ENCODE data around the gene TMOD1.

TMOD1 gene

DNA sequence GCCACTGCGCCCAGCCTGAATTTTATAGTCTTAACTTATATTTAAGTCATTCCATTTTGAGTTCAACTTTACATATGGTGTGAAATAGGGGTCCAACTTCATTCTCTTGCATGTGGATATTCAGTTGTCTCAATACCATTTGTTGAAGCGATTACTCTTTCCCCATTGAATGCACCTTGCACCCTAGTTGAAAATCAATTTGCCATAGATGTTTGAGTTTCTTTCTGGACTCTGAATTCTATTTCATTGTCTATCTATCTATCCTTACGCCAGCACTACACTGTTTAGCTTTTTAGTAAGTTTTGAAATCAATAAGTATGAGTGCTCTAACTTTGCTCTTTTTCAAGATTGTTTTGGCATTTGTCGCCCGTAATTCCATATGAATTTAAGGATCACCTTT, 49.8 kb downstream of the TMOD1 start:
- no peak for DNase-seq

- DNase-seq, result no peak
These were observed 51.7 kb downstream of the TMOD1 start for GRCh38 chr9:97553141-97553540.

DNA sequence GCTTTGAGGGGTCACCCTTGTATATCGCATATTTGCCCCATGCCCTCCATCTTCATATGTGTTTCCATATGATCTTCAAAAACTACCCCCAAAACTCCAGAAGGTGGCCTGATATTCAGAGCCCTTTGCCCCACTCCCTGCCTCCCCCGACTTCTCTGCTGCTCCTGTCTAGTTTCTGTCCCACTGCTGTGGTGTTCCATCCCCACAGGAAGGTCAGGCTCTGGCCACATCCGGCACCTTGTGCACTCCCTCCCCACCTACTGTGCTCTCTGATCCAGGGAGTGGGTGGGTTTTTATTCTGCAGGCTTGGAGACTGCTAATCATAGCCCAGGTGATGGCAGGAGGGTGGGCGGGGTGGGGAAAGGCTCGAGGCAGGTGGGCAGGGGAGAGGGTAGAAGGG, 52.4 kb downstream of the TMOD1 start:
- no peak for DNase-seq

- DNase-seq, result no peak
These were observed 53.2 kb downstream of the TMOD1 start for GRCh38 chr9:97554566-97555075.

GRCh38 chr9:97555164-97555563, 53.7 kb downstream of the TMOD1 start:
- no peak for DNase-seq

DNA sequence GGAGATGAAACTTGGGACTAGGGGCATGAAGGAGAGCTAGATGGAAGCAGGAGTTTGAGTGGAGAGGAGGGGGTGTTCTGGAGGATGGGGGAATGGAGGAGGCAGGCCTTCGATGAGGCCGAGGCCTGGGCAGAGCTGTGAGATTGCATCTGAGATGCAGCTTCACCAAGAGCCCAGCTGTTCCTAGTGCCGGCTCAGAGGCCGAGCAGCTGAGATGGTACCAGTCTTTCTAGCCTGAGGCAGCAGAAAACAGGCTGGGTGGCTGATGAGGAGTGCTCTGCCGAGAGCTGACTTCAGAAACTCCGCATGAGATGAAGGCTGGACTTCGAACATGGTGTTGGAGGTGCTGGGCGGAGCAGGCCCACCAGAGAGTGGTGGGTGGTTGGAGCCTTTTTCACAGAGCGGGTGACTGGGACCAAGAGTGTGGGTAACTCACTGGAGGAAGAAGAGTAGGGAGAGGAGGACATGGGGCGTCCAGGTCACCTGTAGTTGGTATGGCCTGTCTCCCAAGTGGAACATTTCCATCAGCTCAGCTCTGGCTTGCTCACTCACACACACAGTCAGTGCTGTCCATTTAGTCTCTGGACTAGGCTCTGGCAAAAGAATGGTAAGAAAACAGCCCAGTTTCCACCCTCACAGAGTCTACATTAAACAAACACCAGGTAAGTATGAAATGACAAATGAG, 54.7 kb downstream of the TMOD1 start:
- DNase-seq, result no peak

GRCh38 chr9:97556721-97557605, 55.5 kb downstream of the TMOD1 start:
- no peak for DNase-seq

- DNase-seq, result no peak
These were observed 56.2 kb downstream of the TMOD1 start for GRCh38 chr9:97557606-97558095.

DNA sequence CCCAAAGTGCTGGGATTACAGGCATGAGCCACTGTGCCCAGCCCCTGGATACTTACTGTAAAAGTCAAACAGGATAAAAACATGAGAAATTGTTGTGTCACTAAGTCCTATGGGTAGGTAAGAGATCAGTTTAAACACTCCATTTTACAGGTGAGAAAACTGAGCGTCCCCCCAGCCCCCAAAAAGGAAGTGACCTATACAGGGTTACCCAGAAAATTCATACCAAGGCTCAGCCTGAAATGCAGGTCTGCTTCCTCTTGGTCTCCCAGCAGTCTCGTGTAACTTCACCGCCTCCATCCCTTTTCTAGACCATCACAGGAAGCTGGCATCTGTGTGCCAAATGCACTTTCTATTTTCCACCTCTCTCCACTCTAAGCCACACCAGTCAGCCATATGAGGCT, 57.2 kb downstream of the TMOD1 start:
- no peak for DNase-seq

GRCh38 chr9:97559111-97559514, 57.6 kb downstream of the TMOD1 start:
- DNase-seq, result no peak

DNA sequence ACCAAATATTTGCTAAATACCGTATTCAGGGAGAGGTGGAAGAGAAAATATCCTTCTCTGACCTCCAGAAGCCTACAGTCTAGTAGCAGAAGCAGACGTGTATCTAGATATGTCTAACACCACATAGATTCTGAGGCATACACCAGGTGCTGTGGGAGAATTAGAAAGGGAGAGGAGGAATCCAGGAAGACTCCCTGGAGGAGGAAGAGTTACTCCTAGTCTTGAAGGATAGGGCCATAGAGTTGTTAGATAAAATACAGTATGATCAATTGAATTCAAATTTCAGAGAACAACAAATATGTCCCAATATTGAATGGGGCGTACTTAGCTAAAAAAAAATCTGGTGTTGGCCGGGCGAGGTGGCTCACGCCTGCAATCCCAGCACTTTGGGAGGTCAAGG, 58.7 kb downstream of the TMOD1 start:
- DNase-seq, result no peak

DNA sequence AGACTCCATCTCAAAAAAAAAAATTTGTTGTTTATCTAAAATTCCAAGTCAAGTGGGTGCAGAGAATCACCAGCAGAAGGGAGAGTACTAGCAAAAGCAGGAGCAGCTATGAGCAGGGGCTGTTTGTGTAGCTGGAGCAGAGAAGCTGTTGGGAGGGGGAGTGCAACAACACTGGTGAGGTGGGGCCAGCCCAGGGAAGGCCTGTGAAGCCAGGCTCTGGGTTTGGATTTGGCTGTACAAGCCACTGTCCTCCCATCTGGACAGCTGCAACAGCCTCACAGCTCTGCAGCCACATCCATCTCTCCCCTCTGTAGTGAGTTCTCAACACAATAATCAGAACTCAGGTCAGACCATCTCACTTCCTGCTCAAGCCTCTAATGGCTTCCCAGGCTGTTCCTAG, 59.4 kb downstream of the TMOD1 start:
- no peak for DNase-seq

GRCh38 chr9:97561501-97561900, 60.0 kb downstream of the TMOD1 start:
- DNase-seq, result no peak

DNA sequence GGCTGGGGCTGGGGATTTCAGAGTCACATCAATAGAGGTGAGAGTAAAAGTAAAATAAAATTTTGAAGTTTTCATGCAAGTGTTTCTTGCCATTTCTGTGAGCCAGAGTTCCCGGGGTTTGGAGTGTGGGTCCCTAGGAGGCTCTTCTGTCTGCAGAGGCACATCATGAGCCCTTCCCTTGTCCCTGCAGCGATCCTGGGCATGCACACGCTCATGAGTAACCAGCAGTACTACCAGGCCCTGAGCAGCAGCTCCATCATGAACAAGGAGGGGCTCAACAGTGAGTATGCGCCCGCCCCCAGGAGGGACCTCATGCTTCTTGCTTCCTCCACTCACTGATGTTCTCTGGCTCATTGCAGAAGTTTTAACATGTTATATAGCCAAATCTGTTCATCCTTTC, 61.1 kb downstream of the TMOD1 start:
- no peak for DNase-seq

GRCh38 chr9:97563458-97564135, 62.1 kb downstream of the TMOD1 start:
- DNase-seq, result no peak

DNA sequence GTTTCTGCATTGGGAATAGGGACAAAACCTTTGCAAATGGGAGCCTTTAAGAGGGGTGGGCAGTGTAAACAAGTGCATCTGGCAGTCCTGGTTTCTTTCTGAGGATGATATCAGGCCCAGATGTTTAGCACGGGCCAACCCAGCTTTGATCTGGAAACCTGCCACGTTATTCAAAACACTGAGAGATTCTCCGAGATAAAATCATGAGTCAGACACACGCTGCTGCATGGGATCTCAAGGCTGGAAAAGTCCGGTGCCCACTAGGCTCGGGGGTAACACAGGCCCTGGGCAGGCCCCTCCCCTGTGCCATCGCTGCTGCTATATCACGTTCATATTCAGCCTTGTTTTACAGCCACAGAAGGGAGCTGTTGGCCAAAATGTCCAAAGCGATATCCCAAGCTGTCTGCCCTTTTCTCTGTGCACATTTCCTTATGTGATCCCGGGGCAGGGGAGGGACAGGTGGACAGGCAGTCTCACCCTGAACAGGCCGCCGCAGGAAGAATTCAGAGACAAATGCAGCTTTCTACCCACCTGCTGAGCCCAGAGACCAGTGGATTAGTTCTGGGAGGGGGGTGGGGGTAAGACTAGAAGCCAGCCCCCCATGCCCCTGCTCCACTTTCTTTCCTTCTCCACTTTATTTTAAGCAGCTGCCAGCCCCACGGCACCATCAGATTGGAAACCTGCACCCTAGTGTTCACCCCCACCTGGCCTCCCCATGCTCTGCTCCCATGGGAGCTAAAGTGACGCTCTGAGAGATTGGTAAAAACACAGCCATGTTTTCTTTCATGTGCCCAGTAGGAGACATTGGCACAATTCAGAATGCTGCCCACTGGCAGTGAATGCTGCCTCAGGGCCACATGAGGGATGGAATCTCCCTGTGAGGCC, 63.1 kb downstream of the TMOD1 start:
- DNase-seq, result no peak

DNA sequence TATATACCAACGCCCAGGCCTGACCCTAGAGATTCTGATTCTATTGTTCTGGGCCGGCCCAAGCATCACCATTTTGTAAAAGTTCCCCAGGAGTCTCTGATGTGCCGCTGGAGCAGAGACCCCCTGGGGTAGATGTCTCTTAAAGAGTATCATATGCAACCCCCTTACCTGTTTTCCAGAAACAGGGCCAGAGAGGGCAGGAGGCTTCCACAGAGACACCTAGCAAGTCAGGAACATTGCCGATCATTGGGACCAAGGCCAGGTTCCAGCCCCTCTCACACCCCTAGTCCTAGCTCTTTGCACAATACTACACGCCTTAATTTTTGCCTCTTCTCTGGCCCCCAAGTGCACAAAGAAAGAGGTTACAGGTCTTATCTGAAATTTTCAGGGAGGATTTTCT, 63.8 kb downstream of the TMOD1 start:
- no peak for DNase-seq

DNA sequence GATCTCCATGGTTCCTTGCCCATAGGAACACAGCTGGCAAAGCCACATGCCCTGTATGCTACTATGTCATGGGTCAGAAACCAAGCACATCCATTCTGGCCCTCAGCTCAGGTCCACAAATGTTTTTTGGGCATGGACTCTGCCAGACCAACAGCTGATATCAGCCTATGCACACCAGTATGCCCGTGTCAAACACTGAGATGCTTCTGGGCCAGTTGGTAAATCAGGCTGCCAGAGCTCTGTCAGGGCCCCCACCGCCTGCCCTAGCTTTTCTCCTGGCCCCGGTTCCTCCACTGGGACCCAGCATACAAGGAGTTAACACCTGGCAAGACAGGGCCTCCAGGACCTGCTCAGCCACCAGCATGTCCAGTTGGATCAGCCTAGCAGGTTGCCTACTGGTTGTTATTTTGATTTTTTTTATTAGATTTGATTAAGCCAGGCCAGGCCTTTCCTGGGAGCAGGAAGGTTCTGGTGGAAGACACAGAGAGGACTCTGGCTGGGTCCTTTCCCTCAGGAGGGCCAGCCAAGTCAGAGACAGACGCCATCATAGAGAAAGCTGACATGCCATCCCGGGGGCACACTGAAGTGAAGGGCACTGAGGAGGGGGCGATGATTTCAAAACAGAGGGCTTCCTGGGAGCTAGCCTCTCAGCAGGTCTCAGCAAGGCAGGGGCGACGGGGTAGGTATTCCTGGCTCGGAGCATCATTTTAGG, 65.9 kb downstream of the TMOD1 start:
- DNase-seq, result no peak

DNA sequence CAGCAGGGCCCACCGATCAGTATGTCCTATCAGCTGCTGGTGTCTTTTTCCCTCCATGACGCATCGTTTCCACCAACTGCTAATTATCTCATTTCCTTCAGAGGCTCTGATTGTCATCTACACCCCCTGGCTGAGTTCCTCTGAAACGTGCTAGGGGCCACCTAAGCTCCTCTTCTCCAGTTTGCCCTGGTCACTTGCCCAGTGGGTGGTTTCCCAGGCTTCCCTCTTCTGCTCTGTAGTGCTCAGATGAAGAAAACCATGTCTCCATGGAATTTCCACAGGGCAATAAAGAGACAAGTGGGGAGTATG, 66.4 kb downstream of the TMOD1 start:
- DNase-seq, result no peak

DNA sequence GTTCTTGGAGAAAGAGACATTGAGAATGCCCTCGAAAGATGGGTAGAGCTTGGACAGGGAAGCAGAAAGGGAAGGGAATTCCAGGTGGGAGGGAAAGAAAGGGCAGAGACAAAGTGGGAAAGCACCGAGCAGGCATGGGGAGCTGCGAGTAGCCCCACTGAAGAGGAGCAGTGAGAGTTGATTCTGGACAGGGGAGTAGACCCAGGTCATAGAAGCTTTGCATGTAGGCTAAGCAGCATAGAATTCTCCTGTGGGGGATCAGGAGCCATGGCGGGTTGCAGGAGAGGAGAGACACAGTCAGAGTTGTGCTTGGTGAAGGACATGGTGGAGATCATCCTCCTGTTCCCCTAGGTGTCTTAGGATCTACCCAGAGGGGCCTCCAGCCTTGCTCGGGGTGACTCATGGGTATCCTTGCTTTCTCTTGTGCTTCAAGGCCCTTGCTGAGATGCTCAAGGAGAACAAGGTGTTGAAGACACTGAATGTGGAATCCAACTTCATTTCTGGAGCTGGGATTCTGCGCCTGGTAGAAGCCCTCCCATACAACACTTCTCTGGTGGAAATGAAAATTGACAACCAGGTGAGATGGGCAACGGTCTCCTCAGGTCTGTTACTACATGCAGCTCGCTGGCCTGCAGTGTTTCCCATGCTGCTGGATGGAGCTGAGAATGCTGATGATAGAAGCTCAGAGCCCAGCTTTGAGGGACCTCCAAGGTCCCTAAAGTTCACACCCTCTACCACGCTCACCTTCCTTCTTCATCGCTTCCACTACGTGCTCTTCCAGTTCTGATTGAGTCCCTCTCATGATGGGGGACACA, 67.2 kb downstream of the TMOD1 start:
- DNase-seq, result no peak

- no peak for DNase-seq
These were observed 69.4 kb downstream of the TMOD1 start for GRCh38 chr9:97570899-97571298.

All from activated CD4-positive, alpha-beta T cell treated with anti-CD3 and anti-CD28 coated beads for 1 hour (primary cell).